ENCODE data around the gene PLPPR5. TPM values are rescaled to one million over a fixed set of nuclear protein-coding genes. Genes with fewer than 3 reads are reported as not detected.

Gene PLPPR5
- total RNA-seq, 3 donors from 2014 or later (not counting 1 experiment from before 2014, with no cell fraction given), result not detected

- Histone ChIP-seq H3K27ac (ENCODE audit: low read length) (no peak overlapping the region), H3K9me3 (ENCODE audit: control insufficient read depth, insufficient read depth, low read length) (no peaks in the 10 kb centered on the region), H3K36me3 (ENCODE audit: control insufficient read depth, insufficient read depth, low read length) (no peaks in the 10 kb centered on the region), H3K27me3 (ENCODE audit: control insufficient read depth, insufficient read depth, low read length) (no peaks in the 10 kb centered on the region), H3K4me3 (ENCODE audit: low read length) (no peak overlapping the region), H3K4me1 (ENCODE audit: control insufficient read depth, insufficient read depth, low read length) (no peaks in the 10 kb centered on the region)
- intact Hi-C loops (cut with micrococcal nuclease), result no loop called here
- DNase-seq (no peak), ATAC-seq (no peak)
- WGBS (ENCODE audit: insufficient coverage), result 86% methylated on average over 2 of the region's 2 CpGs
- TF ChIP-seq CTCF (IDR thresholded peaks at IDR 0.05), result no peak
- H3K27me3 Mint-ChIP-seq (ENCODE audit: low read depth in 2 of 2), result no peaks in the 10 kb centered on the region
- H3K4me3 Mint-ChIP-seq, result no peak overlapping the region
- H3K4me1 Mint-ChIP-seq, result no peaks in the 10 kb centered on the region
- H3K9me3 Mint-ChIP-seq, result no peaks in the 10 kb centered on the region
- no peak overlapping the region for H3K27ac Mint-ChIP-seq
- H3K36me3 Mint-ChIP-seq, result no peaks in the 10 kb centered on the region
Measured at GRCh38 chr1:98988904-98989555, 15.6 kb downstream of the PLPPR5 start.

GRCh38 chr1:98985687-98986086 is 19.0 kb downstream of the PLPPR5 start:
- no peaks in the 10 kb centered on the region for H3K4me1 ChIP-seq (ENCODE audit: control insufficient read depth, insufficient read depth, low read length)
- H3K9me3 ChIP-seq (ENCODE audit: control insufficient read depth, insufficient read depth, low read length), result no peaks in the 10 kb centered on the region
- no peak for TF ChIP-seq CTCF (IDR thresholded peaks at IDR 0.05)
- Mint-ChIP-seq H3K36me3 (no peaks in the 10 kb centered on the region), H3K27me3 (ENCODE audit: low read depth in 2 of 2) (no peaks in the 10 kb centered on the region), H3K27ac (no peak overlapping the region), H3K4me1 (no peaks in the 10 kb centered on the region), H3K9me3 (no peaks in the 10 kb centered on the region), H3K4me3 (no peak overlapping the region)
- DNase-seq (no peak), ATAC-seq (no peak)
- no peak overlapping the region for H3K4me3 ChIP-seq (ENCODE audit: low read length)
- no peak overlapping the region for H3K27ac ChIP-seq (ENCODE audit: low read length)
- intact Hi-C loops (cut with micrococcal nuclease), result no loop called here
- H3K27me3 ChIP-seq (ENCODE audit: control insufficient read depth, insufficient read depth, low read length), result no peaks in the 10 kb centered on the region
- H3K36me3 ChIP-seq (ENCODE audit: control insufficient read depth, insufficient read depth, low read length), result no peaks in the 10 kb centered on the region
- no CpG with 5 or more reads among the region's 2 CpGs for WGBS (ENCODE audit: insufficient coverage)

GRCh38 chr1:98981917-98982513 is 22.6 kb downstream of the PLPPR5 start:
- DNase-seq (no peak), ATAC-seq (no peak)
- peaks cover 2 to 3% of the 10 kb centered on the region in 2 donors for H3K9me3 Mint-ChIP-seq
- no peaks in the 10 kb centered on the region for H3K36me3 Mint-ChIP-seq
- Histone ChIP-seq H3K4me3 (ENCODE audit: low read length) (no peak overlapping the region), H3K9me3 (ENCODE audit: control insufficient read depth, insufficient read depth, low read length) (no peaks in the 10 kb centered on the region), H3K4me1 (ENCODE audit: control insufficient read depth, insufficient read depth, low read length) (no peaks in the 10 kb centered on the region), H3K27ac (ENCODE audit: low read length) (no peak overlapping the region), H3K36me3 (ENCODE audit: control insufficient read depth, insufficient read depth, low read length) (no peaks in the 10 kb centered on the region), H3K27me3 (ENCODE audit: control insufficient read depth, insufficient read depth, low read length) (no peaks in the 10 kb centered on the region)
- H3K4me3 Mint-ChIP-seq, result no peak overlapping the region
- intact Hi-C loops (cut with micrococcal nuclease), result no loop called here
- H3K27me3 Mint-ChIP-seq (ENCODE audit: low read depth in 2 of 2), result peaks cover 0 to 2% of the 10 kb centered on the region in 2 donors
- no peaks in the 10 kb centered on the region for H3K4me1 Mint-ChIP-seq
- WGBS (ENCODE audit: insufficient coverage), result 90% methylated on average over 3 of the region's 3 CpGs
- TF ChIP-seq CTCF (IDR thresholded peaks at IDR 0.05), result no peak
- no peak overlapping the region for H3K27ac Mint-ChIP-seq

GRCh38 chr1:98979463-98979862 is 25.2 kb downstream of the PLPPR5 start:
- Mint-ChIP-seq H3K36me3 (no peaks in the 10 kb centered on the region), H3K27me3 (ENCODE audit: low read depth in 2 of 2) (peaks cover 0 to 2% of the 10 kb centered on the region in 2 donors), H3K27ac (no peak overlapping the region), H3K9me3 (peaks cover 2 to 3% of the 10 kb centered on the region in 2 donors), H3K4me3 (no peak overlapping the region), H3K4me1 (no peaks in the 10 kb centered on the region)
- ATAC-seq, result no peak
- 82% methylated on average over 2 of the region's 2 CpGs for WGBS (ENCODE audit: insufficient coverage)
- H3K27me3 ChIP-seq (ENCODE audit: control insufficient read depth, insufficient read depth, low read length), result no peaks in the 10 kb centered on the region
- no peak overlapping the region for H3K4me3 ChIP-seq (ENCODE audit: low read length)
- no peak for TF ChIP-seq CTCF (IDR thresholded peaks at IDR 0.05)
- intact Hi-C loops (cut with micrococcal nuclease), result no loop called here
- H3K9me3 ChIP-seq (ENCODE audit: control insufficient read depth, insufficient read depth, low read length), result no peaks in the 10 kb centered on the region
- DNase-seq, result no peak
- no peaks in the 10 kb centered on the region for H3K36me3 ChIP-seq (ENCODE audit: control insufficient read depth, insufficient read depth, low read length)
- H3K4me1 ChIP-seq (ENCODE audit: control insufficient read depth, insufficient read depth, low read length), result no peaks in the 10 kb centered on the region
- no peak overlapping the region for H3K27ac ChIP-seq (ENCODE audit: low read length)

All from natural killer cell (primary cell).